Measurements from ENCODE around the gene AFDN.

The AFDN gene

DNA sequence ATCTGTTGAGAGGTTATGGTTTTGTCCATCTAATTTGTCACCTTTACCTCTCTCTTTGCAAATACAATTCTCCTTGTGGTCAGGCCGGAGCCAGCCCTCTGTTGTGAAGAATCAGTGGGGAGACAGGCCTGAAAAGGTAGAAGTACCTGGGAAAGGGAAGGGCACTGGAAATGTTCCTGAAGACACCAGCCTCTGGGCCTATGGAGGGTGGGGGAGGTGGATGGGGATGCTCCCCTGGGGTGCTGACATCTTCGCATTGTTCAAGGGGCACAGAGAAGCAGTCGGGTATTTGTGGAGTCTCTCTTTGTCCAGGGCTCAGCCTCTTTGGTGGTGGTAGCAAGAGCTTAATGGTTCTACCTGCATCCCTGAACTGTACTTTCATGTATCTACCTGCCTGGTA, 24.4 kb upstream of the AFDN start:
- ChIA-PET POLR2A (no interaction called here), CTCF (no interaction called here)
- TF ChIP-seq, protein P1, sequence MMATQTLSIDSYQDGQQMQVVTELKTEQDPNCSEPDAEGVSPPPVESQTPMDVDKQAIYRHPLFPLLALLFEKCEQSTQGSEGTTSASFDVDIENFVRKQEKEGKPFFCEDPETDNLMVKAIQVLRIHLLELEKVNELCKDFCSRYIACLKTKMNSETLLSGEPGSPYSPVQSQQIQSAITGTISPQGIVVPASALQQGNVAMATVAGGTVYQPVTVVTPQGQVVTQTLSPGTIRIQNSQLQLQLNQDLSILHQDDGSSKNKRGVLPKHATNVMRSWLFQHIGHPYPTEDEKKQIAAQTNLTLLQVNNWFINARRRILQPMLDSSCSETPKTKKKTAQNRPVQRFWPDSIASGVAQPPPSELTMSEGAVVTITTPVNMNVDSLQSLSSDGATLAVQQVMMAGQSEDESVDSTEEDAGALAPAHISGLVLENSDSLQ (IDR thresholded peaks at IDR 0.05) = no peak
- TF ChIP-seq FOXA1 (IDR thresholded peaks at IDR 0.05) (no peak), FOXM1 (IDR thresholded peaks at IDR 0.05; ENCODE audit: borderline replicate concordance) (no peak), CTBP1 (IDR thresholded peaks at IDR 0.05; ENCODE audit: borderline replicate concordance) (no peak), ARNT (IDR thresholded peaks at IDR 0.05) (no peak), NFRKB (IDR thresholded peaks at IDR 0.05) (no peak), TARDBP (IDR thresholded peaks at IDR 0.05) (no peak), LEF1 (IDR thresholded peaks at IDR 0.05; ENCODE audit: borderline replicate concordance) (no peak), SP1 (IDR thresholded peaks at IDR 0.05) (no peak), L3MBTL2 (conservative IDR thresholded peaks at IDR 0.05) (no peak), SUZ12 (IDR thresholded peaks at IDR 0.05) (no peak)
- DNase-seq (ENCODE audit: extremely low spot score) = no peak

DNA sequence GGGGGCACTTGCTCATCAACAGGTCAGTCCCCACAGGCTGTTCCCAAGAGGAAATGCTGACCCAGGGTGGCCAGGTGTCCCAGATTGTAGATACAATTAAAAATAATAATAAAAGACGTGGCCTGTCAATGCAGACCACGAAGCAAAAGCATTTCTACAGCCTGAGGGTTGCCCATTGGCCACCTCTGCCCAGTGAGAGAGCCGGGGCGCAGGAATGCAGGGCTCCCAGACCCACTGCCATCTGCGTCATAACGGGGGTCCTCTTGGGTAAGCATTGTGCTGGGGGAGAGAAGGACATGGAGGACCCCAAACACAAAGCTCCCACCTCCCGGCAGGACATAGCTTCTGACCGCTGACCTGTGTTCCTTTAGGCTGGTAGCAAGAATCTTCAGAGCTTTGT, 22.9 kb upstream of the AFDN start:
- peak; percentile 3 for DNase-seq (ENCODE audit: extremely low spot score)
- ChIA-PET CTCF (no interaction called here), POLR2A (no interaction called here)
- TF ChIP-seq FOXA1 (IDR thresholded peaks at IDR 0.05) (no peak), ARNT (IDR thresholded peaks at IDR 0.05) (no peak), CTBP1 (IDR thresholded peaks at IDR 0.05; ENCODE audit: borderline replicate concordance) (no peak), ZNF384 (IDR thresholded peaks at IDR 0.05) (no peak), TARDBP (IDR thresholded peaks at IDR 0.05) (no peak), LEF1 (IDR thresholded peaks at IDR 0.05; ENCODE audit: borderline replicate concordance) (no peak), HDGF (IDR thresholded peaks at IDR 0.05; ENCODE audit: borderline replicate concordance) (no peak), BHLHE40 (IDR thresholded peaks at IDR 0.05; ENCODE audit: borderline replicate concordance) (no peak), L3MBTL2 (conservative IDR thresholded peaks at IDR 0.05) (no peak), SP1 (IDR thresholded peaks at IDR 0.05) (no peak), SUZ12 (IDR thresholded peaks at IDR 0.05) (no peak), FOXM1 (IDR thresholded peaks at IDR 0.05; ENCODE audit: borderline replicate concordance) (no peak), ELF4 (IDR thresholded peaks at IDR 0.05) (no peak), FOXK2 (IDR thresholded peaks at IDR 0.05) (no peak), NFRKB (IDR thresholded peaks at IDR 0.05) (no peak)
- TF ChIP-seq, protein P1 (IDR thresholded peaks at IDR 0.05) = no peak

DNA sequence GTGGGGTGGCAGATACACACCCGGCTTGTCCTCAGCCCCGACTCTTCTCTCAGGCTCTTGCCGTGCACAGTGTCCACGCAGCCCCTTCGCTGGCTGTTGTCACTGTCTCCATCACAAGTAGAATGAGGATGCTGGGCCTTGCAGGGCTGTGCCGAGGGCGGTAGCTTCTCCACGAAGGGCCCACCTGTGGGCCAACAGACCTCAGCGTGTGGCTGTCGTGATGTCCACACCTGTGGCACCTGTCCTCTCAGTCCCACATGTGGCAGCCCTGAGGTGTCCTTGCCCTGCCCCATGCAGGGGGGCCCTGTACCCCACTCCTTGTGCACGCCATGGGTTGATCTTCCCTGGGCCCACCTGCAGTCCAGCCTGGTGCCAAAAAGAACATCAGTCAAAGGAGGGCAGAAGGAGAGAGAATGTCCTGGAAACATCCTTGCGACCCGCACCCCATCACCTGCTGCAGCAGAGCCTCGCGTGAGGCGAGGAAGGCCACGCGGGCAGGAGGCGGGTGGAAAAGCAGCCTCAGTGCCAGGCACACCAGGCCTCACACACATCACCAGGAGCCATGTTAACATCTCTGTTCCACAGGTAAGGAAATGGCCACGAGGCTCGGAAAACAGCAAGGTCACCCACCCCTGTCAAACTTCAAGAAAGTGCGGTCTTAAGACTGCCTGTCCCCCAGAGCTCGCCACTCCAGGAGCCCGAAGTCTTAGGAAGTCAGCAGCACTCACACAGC, 22.3 kb upstream of the AFDN start:
- TF ChIP-seq ARNT (IDR thresholded peaks at IDR 0.05) = no peak
- TF ChIP-seq SUZ12 (IDR thresholded peaks at IDR 0.05) = no peak
- TF ChIP-seq FOXA1 (IDR thresholded peaks at IDR 0.05) = no peak
- no peak for TF ChIP-seq LEF1 (IDR thresholded peaks at IDR 0.05; ENCODE audit: borderline replicate concordance)
- TF ChIP-seq FOXK2 (IDR thresholded peaks at IDR 0.05) = no peak
- TF ChIP-seq FOXM1 (IDR thresholded peaks at IDR 0.05; ENCODE audit: borderline replicate concordance) = no peak
- no peak for TF ChIP-seq BHLHE40 (IDR thresholded peaks at IDR 0.05; ENCODE audit: borderline replicate concordance)
- ChIA-PET POLR2A (no interaction called here), CTCF (no interaction called here)
- DNase-seq (ENCODE audit: extremely low spot score) = peak; percentile 4

DNA sequence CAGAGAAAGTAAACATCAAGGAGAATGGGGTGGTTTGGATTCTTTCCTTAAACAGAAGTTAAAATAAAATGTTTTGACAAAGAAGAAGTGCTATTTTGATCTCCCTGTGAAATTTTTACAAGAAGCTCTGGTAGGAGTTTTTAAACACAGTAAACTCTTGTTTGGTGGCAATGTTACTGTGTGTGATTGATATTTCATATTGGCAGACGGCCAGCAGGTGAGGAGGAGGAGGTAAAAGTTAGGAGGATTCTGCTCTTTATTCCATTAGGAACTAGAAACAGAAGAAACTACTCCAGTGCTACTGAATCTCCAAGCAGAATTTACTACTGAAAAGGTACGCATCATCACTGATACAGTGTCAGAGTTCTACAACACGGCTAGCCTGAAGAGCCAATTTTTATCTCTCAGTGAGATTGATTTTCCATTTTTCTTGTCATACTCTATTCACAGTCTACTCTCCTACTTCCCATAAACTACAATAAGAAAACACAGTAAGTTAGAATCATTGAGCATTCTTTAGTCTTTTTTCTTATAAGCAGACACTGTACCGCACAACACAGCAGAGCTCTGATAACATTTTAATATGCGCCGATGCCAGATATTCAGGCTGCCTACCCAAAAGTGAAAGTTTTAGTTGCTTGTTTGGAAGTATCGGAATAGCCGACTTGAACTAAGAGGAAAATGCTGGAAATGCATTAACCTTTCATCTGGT, 21.2 kb upstream of the AFDN start:
- TF ChIP-seq ELF4 (IDR thresholded peaks at IDR 0.05) (no peak), ARNT (IDR thresholded peaks at IDR 0.05) (no peak), FOXK2 (IDR thresholded peaks at IDR 0.05) (no peak), ZNF384 (IDR thresholded peaks at IDR 0.05) (no peak), SP1 (IDR thresholded peaks at IDR 0.05) (no peak), CTBP1 (IDR thresholded peaks at IDR 0.05; ENCODE audit: borderline replicate concordance) (no peak), BHLHE40 (IDR thresholded peaks at IDR 0.05; ENCODE audit: borderline replicate concordance) (no peak), SUZ12 (IDR thresholded peaks at IDR 0.05) (no peak), L3MBTL2 (conservative IDR thresholded peaks at IDR 0.05) (no peak), FOXM1 (IDR thresholded peaks at IDR 0.05; ENCODE audit: borderline replicate concordance) (no peak), LEF1 (IDR thresholded peaks at IDR 0.05; ENCODE audit: borderline replicate concordance) (no peak), TARDBP (IDR thresholded peaks at IDR 0.05) (no peak), HDGF (IDR thresholded peaks at IDR 0.05; ENCODE audit: borderline replicate concordance) (no peak)
- TF ChIP-seq, protein P1 (IDR thresholded peaks at IDR 0.05) = no peak
- DNase-seq (ENCODE audit: extremely low spot score) = peak; percentile 2
- CTCF ChIA-PET = interaction anchor here (0.6 kb wide), 1 partner anchor 1031 kb away, joined by 3 read pairs; no protein-coding TSS in a partner anchor
- POLR2A ChIA-PET = no interaction called here

DNA sequence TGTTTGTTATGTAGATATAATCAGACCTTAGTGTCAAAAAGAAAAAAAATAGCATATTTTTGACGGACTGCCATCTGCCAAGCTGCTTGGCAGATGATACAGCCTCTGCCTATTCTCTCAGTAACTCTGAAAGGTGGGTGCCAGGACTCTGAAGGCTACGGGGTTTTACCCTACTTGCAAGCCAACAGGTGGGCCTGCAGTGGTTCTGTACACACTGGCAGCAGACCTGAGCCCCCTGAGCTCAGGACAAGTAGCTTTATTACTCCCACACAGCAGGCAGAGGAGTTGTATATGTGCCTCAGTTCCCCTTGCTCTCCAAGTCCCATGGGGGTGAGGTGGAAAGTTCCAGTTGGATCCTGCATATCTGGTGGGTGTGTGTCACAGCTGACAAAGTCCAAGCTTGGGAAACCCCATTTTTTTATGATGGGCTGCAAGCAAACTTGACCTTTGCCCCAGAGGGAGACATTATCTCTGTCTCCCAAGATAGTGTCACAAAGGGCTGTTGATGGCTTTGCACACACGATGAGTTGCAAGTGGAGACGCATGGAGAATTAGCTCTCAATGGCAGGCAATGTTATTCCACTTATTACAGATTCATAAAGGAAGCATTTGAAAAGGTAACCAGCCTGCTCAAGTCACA, 20.5 kb upstream of the AFDN start:
- POLR2A ChIA-PET = no interaction called here
- DNase-seq (ENCODE audit: extremely low spot score) = peak; percentile 2
- TF ChIP-seq CTBP1 (IDR thresholded peaks at IDR 0.05; ENCODE audit: borderline replicate concordance) (no peak), FOXA1 (IDR thresholded peaks at IDR 0.05) (no peak), FOXM1 (IDR thresholded peaks at IDR 0.05; ENCODE audit: borderline replicate concordance) (no peak), BHLHE40 (IDR thresholded peaks at IDR 0.05; ENCODE audit: borderline replicate concordance) (no peak), TARDBP (IDR thresholded peaks at IDR 0.05) (no peak)
- TF ChIP-seq, protein P1 (IDR thresholded peaks at IDR 0.05) = no peak
- CTCF ChIA-PET = no interaction called here
